HepG2 (cell line): Measurements from ENCODE around the gene ATP11A. TPM values are rescaled to one million over a fixed set of nuclear protein-coding genes. Genes with fewer than 3 reads are reported as not detected.
A peak's percentile ranks its signal among the peaks of the same experiment; 100 is the strongest.

Experiments used
- CAMTA2 ChIP-seq: sonication (generic); formaldehyde crosslinking; IDR thresholded peaks from 2 replicates; pipeline ENCODE4 v1.4.0; 2020; ENCODE audit warnings: mild to moderate bottlenecking, missing genetic modification reagents, borderline replicate concordance
- DNMT3B ChIP-seq: conservative IDR thresholded peaks from 2 replicates; pipeline ENCODE4 v1.6.1; 2016; ENCODE audit warnings: missing biosample characterization, control low read depth
- E2F1 ChIP-seq: sonication (generic); formaldehyde crosslinking; IDR thresholded peaks from 2 replicates; pipeline ENCODE4 v1.5.0; 2020; ENCODE audit warnings: missing genetic modification reagents
- HMGA1 ChIP-seq: sonication (generic); formaldehyde crosslinking; conservative IDR thresholded peaks from 2 replicates; pipeline ENCODE4 v1.4.0; 2020; ENCODE audit warnings: missing genetic modification reagents
- HNRNPL ChIP-seq: fragments of 200-400 bp; formaldehyde crosslinking; IDR thresholded peaks from 2 replicates; pipeline ENCODE4 v1.6.1; 2017; ENCODE audit warnings: mild to moderate bottlenecking, low read depth, low read length
- JDP2 ChIP-seq: sonication (generic); formaldehyde crosslinking; IDR thresholded peaks from 2 replicates; pipeline ENCODE4 v1.8.1; 2022; ENCODE audit warnings: missing genetic modification reagents, borderline replicate concordance
- KLF9 ChIP-seq: IDR thresholded peaks from 2 replicates; pipeline ENCODE4 v1.6.1; 2016; ENCODE audit warnings: low read depth
- MBD4 ChIP-seq: IDR thresholded peaks from 2 replicates; pipeline ENCODE4 v1.6.1; 2012; ENCODE audit warnings: low read length, inconsistent platforms, borderline replicate concordance
- MXD3 ChIP-seq: IDR thresholded peaks from 2 replicates; pipeline ENCODE4 v1.6.1; 2016; ENCODE audit warnings: mild to moderate bottlenecking, missing biosample characterization, missing genetic modification reagents
- NFAT5 ChIP-seq: sonication (generic); formaldehyde crosslinking; IDR thresholded peaks from 2 replicates; pipeline ENCODE4 v1.4.0; 2020; ENCODE audit warnings: missing genetic modification reagents
- NFE2L1 ChIP-seq: sonication (generic); formaldehyde crosslinking; IDR thresholded peaks from 2 replicates; pipeline ENCODE4 v1.4.0; 2020; ENCODE audit warnings: missing genetic modification reagents, mild to moderate bottlenecking, borderline replicate concordance
- POLR2A ChIP-seq, 2 experiments: IDR thresholded peaks; 2 replicates each; pipeline ENCODE4 v1.6.1; 2011; ENCODE audit warnings: low read depth in 2 of 2, low read length in 2 of 2, mild to moderate bottlenecking in 1 of 2, moderate library complexity in 1 of 2; ENCODE audit not compliant: insufficient read depth in 1 of 2
- TGIF2 ChIP-seq: IDR thresholded peaks from 2 replicates; pipeline ENCODE4 v1.6.1; 2016; ENCODE audit warnings: control low read depth, missing compliant biosample characterization
- XBP1 ChIP-seq: sonication (generic); formaldehyde crosslinking; IDR thresholded peaks from 2 replicates; pipeline ENCODE4 v1.5.0; 2020; ENCODE audit warnings: missing genetic modification reagents
- ZFP62 ChIP-seq: sonication (generic); formaldehyde crosslinking; IDR thresholded peaks from 2 replicates; pipeline ENCODE4 v1.4.0; 2020; ENCODE audit warnings: missing genetic modification reagents
- ZFP90 ChIP-seq: sonication (generic); formaldehyde crosslinking; IDR thresholded peaks from 2 replicates; pipeline ENCODE4 v1.8.0; 2022; ENCODE audit warnings: missing genetic modification reagents, mild to moderate bottlenecking, inconsistent platforms, borderline replicate concordance
- ZNF12 ChIP-seq: sonication (generic); formaldehyde crosslinking; IDR thresholded peaks from 2 replicates; pipeline ENCODE4 v1.5.0; 2020; ENCODE audit warnings: missing genetic modification reagents
- ZNF136 ChIP-seq: sonication (generic); formaldehyde crosslinking; IDR thresholded peaks from 2 replicates; pipeline ENCODE4 v1.8.1; 2022; ENCODE audit warnings: low read depth, mild to moderate bottlenecking, moderate library complexity, missing genetic modification reagents
- ZNF264 ChIP-seq: sonication (generic); formaldehyde crosslinking; IDR thresholded peaks from 2 replicates; pipeline ENCODE4 v1.4.0; 2020; ENCODE audit warnings: missing genetic modification reagents
- ZNF598 ChIP-seq: sonication (generic); formaldehyde crosslinking; IDR thresholded peaks from 2 replicates; pipeline ENCODE4 v1.5.1; 2020; ENCODE audit warnings: mild to moderate bottlenecking, missing genetic modification reagents, borderline replicate concordance
- ZNF766 ChIP-seq: sonication (generic); formaldehyde crosslinking; IDR thresholded peaks from 2 replicates; pipeline ENCODE4 v1.5.0; 2020; ENCODE audit warnings: missing genetic modification reagents, borderline replicate concordance
- ZNF770 ChIP-seq: sonication (generic); formaldehyde crosslinking; IDR thresholded peaks from 2 replicates; pipeline ENCODE4 v1.5.0; 2020; ENCODE audit warnings: mild to moderate bottlenecking, missing genetic modification reagents
- polyA plus RNA-seq, 8 experiments: library from polyadenylated mRNA; depleted of rRNA in 3 of 8; stranded (reverse) in 7 of 8; unstranded in 1 of 8; fragments of >200 nt; fragmentation: Illumina TruSeq in 4 of 8; extraction: Trizol in 4 of 8; gene quantifications; 2 replicates each; pipeline versions ENCODE4 v1.2.1 to v1.2.3, GENCODE V29; 2011 to 2016; ENCODE audit warnings: low read depth in 4 of 8, missing spikeins in 1 of 8, mixed read lengths in 1 of 8; ENCODE audit not compliant: insufficient read depth in 1 of 8
- total RNA-seq, 5 experiments: library from RNA; depleted of rRNA; stranded (reverse); fragments of >200 nt; fragmentation: Illumina TruSeq; extraction: Trizol; gene quantifications; 2 replicates each; pipeline ENCODE4 v1.2.3, GENCODE V29; 2016; ENCODE audit warnings: low read depth in 1 of 5

Gene ATP11A
- total and polyA plus RNA-seq, 2 of the 13 experiments (the other 11 are each of a cell fraction or from before 2014, with no cell fraction given), result 18.4 to 20.1 TPM

- TF ChIP-seq NFAT5, result 0 out of 2 replicates have a peak, but pooled peaks have one; percentile 59
- peak; percentile 55 for TF ChIP-seq ZNF264 (CRISPR knock-in tag)
- no peak for TF ChIP-seq DNMT3B (CRISPR knock-in tag)
- no peak for TF ChIP-seq XBP1 (CRISPR knock-in tag)
- TF ChIP-seq ZNF770 (CRISPR knock-in tag), result no peak
- TF ChIP-seq MBD4, result no peak
- no peak for TF ChIP-seq JDP2 (CRISPR knock-in tag)
- no peak for TF ChIP-seq MXD3
- no peak for TF ChIP-seq ZNF136 (CRISPR knock-in tag)
- TF ChIP-seq CAMTA2, result no peak
- no peak for TF ChIP-seq ZNF12
- TF ChIP-seq NFE2L1 (CRISPR knock-in tag), result no peak
- no peak for TF ChIP-seq E2F1 (CRISPR knock-in tag)
- TF ChIP-seq POLR2A (IDR thresholded peaks at IDR 0.05; ENCODE audit: insufficient read depth in 1 of 2, low read depth in 2 of 2, low read length in 2 of 2), result peak in 1 of 2 experiments; percentile 37; a peak in 1 of 4 replicates
- no peak for TF ChIP-seq ZFP90 (CRISPR knock-in tag)
- no peak for TF ChIP-seq ZFP62 (CRISPR knock-in tag)
- TF ChIP-seq HNRNPL, result no peak
- no peak for TF ChIP-seq ZNF766
- no peak for TF ChIP-seq TGIF2 (CRISPR knock-in tag)
- no peak for TF ChIP-seq KLF9 (CRISPR knock-in tag)
- TF ChIP-seq ZNF598 (CRISPR knock-in tag), result no peak
- TF ChIP-seq HMGA1 (CRISPR knock-in tag), result no peak
Measured at GRCh38 chr13:112905990-112906641, 216.3 kb downstream of the ATP11A start (continued).
